K562 (cell line): ENCODE data around the gene UBE2N. TPM values are rescaled to one million over a fixed set of nuclear protein-coding genes. Genes with fewer than 3 reads are reported as not detected.

ENCODE experiments used
- ARNT ChIP-seq, 2 experiments: fragments of 450-650 bp; IDR thresholded peaks; 2 replicates each; pipeline ENCODE4 v1.6.1; 2016; ENCODE audit warnings: mild to moderate bottlenecking in 1 of 2
- GTF2B ChIP-seq: IDR thresholded peaks from 2 replicates; pipeline ENCODE4 v1.6.1; 2011; ENCODE audit not compliant: insufficient read length; ENCODE audit errors: extremely low read depth
- GTF2F1 ChIP-seq: IDR thresholded peaks from 2 replicates; pipeline ENCODE4 v1.6.1; 2011; ENCODE audit warnings: low read depth, low read length, improper control_type of control experiment
- HNRNPLL ChIP-seq: fragments of 200-400 bp; formaldehyde crosslinking; IDR thresholded peaks from 2 replicates; pipeline ENCODE4 v1.6.1; 2017; ENCODE audit warnings: low read length, low read depth, mild to moderate bottlenecking; ENCODE audit not compliant: poor library complexity, severe bottlenecking
- IFI16 ChIP-seq: fragments of 250-450 bp; sonication (Bioruptor Pico); IDR thresholded peaks from 2 replicates; pipeline ENCODE4 v2.1.2; 2022; ENCODE audit warnings: mild to moderate bottlenecking, inconsistent platforms
- NKRF ChIP-seq: fragments of 450-650 bp; IDR thresholded peaks from 2 replicates; pipeline ENCODE4 v1.6.1; 2016; ENCODE audit warnings: borderline replicate concordance
- PHF8 ChIP-seq: fragments of 200-600 bp; sonication (generic); IDR thresholded peaks from 2 replicates; pipeline ENCODE4 v1.6.1; 2012; ENCODE audit warnings: mixed run types, mild to moderate bottlenecking, inconsistent platforms, low read length, moderate library complexity, borderline replicate concordance
- PKNOX1 ChIP-seq: fragments of 450-650 bp; IDR thresholded peaks from 2 replicates; pipeline ENCODE4 v1.6.1; 2016
- RUNX1 ChIP-seq: sonication (generic); IDR thresholded peaks from 2 replicates; pipeline ENCODE4 v1.6.1; 2016; ENCODE audit warnings: antibody characterized with exemption, low read depth
- SMARCA5 ChIP-seq: fragments of 450-650 bp; IDR thresholded peaks from 2 replicates; pipeline ENCODE4 v1.6.1; 2016
- TAF1 ChIP-seq: IDR thresholded peaks from 2 replicates; pipeline ENCODE4 v1.6.1; 2011; ENCODE audit warnings: mild to moderate bottlenecking, low read length, moderate library complexity; ENCODE audit not compliant: insufficient read depth, control insufficient read depth, severe bottlenecking; ENCODE audit errors: extremely low read depth
- YY1 ChIP-seq, 3 experiments: IDR thresholded peaks; 2 replicates each; pipeline ENCODE4 v1.6.1; 2011; ENCODE audit warnings: low read length in 2 of 3, mild to moderate bottlenecking in 2 of 3, moderate library complexity in 2 of 3, borderline replicate concordance in 1 of 3, control low read depth in 1 of 3, low read depth in 1 of 3; ENCODE audit not compliant: insufficient read depth in 3 of 3, insufficient replicate concordance in 2 of 3, control insufficient read depth in 1 of 3, insufficient read length in 1 of 3; ENCODE audit errors: extremely low read depth in 1 of 3
- ZBTB11 ChIP-seq, 3 experiments: fragments of 200-800 bp in 1 of 3; fragments of 250-450 bp in 1 of 3; fragments of 450-650 bp in 1 of 3; sonication (Bioruptor Pico) in 1 of 3; sonication (Bioruptor generic) in 1 of 3; formaldehyde crosslinking in 1 of 3; IDR thresholded peaks; 2 replicates each; pipeline versions ENCODE4 v1.6.1 to v1.8.0; 2016 to 2022; ENCODE audit warnings: mild to moderate bottlenecking in 2 of 3, missing genetic modification characterization in 2 of 3, missing compliant biosample characterization in 1 of 3, moderate library complexity in 1 of 3
- ZFP91 ChIP-seq: sonication (generic); formaldehyde crosslinking; IDR thresholded peaks from 2 replicates; pipeline ENCODE4 v1.8.0; 2022; ENCODE audit warnings: mild to moderate bottlenecking, missing genetic modification reagents
- ZNF584 ChIP-seq: fragments of 200-800 bp; sonication (Bioruptor generic); IDR thresholded peaks from 2 replicates; pipeline ENCODE4 v1.6.1; 2016; ENCODE audit warnings: low read depth, mild to moderate bottlenecking, missing genetic modification characterization, missing compliant biosample characterization
- ZNF785 ChIP-seq: fragments of 250-450 bp; sonication (Bioruptor Pico); IDR thresholded peaks from 2 replicates; pipeline ENCODE4 v1.4.0; 2020; ENCODE audit warnings: mild to moderate bottlenecking
- polyA plus RNA-seq, 8 experiments: library from polyadenylated mRNA; depleted of rRNA in 4 of 8; stranded (reverse) in 5 of 8; unstranded in 3 of 8; fragments of >200 nt; fragmentation: Nextera tagmentation in 2 of 8; fragmentation: Illumina TruSeq in 1 of 8; extraction: Ambion mirVana in 2 of 8; extraction: Trizol in 1 of 8; gene quantifications; 2 replicates each; pipeline versions ENCODE4 v1.2.1 to v1.2.3, GENCODE V29; 2011 to 2014; ENCODE audit warnings: inconsistent platforms in 1 of 8, missing spikeins in 1 of 8
- total RNA-seq, 7 experiments: library from RNA; depleted of rRNA in 6 of 7; stranded (reverse); fragments of >200 nt in 6 of 7; fragmentation: Illumina TruSeq in 2 of 7; extraction: Trizol in 2 of 7; gene quantifications; 2 replicates each; pipeline versions ENCODE4 v1.2.1 to v1.2.3, GENCODE V29; 2011 to 2021; ENCODE audit warnings: low replicate concordance in 1 of 7

The UBE2N gene
- total and polyA plus RNA-seq, 9 of the 15 experiments (the other 6 are each of a cell fraction or from before 2014, with no cell fraction given), result 189 to 826 (median 260) TPM

GRCh38 chr12:93376436-93377251, 65.1 kb downstream of the UBE2N start (continued):
- TF ChIP-seq ZNF584, result no peak
- TF ChIP-seq ARNT (IDR thresholded peaks at IDR 0.05), result no peak; a peak in 1 of 4 replicates
- TF ChIP-seq ZNF785, result no peak
- no peak for TF ChIP-seq HNRNPLL
- no peak for TF ChIP-seq NKRF
- TF ChIP-seq IFI16, result no peak
- peak in 1 of 3 experiments; percentile 42 for TF ChIP-seq YY1 (IDR thresholded peaks at IDR 0.05; ENCODE audit: borderline replicate concordance in 1 of 3, control insufficient read depth in 1 of 3, extremely low read depth in 1 of 3, insufficient read depth in 3 of 3, insufficient read length in 1 of 3, insufficient replicate concordance in 2 of 3, low read depth in 1 of 3, low read length in 2 of 3)
- TF ChIP-seq TAF1, result peak; percentile 51
- TF ChIP-seq SMARCA5, result no peak
- peak; percentile 30 for TF ChIP-seq GTF2B
- TF ChIP-seq ZFP91 (CRISPR knock-in tag), result no peak
- no peak for TF ChIP-seq ZBTB11 (CRISPR knock-in tag; IDR thresholded peaks at IDR 0.05)
- TF ChIP-seq RUNX1, result no peak
- peak; percentile 45; the same call in 1 of the 2 replicates for TF ChIP-seq PHF8
- TF ChIP-seq PKNOX1, result peak; percentile 36; the same call in 1 of the 2 replicates
- no peak for TF ChIP-seq GTF2F1
